NCI-H1417 (cell line): ENCODE measurements around the gene ZGRF1.
"Not testable (repeated sequence)": the region's sequence is repeated elsewhere in the genome, so short reads cannot be mapped to it uniquely, and the experiment has no call there.

Source experiments
- DNase-seq, 3 experiments: peaks; one replicate each; lab custom pipeline; 2025; lab: John Stamatoyannopoulos, UW

The ZGRF1 gene

GRCh38 chr4:112516471-112517066, 120.1 kb downstream of the ZGRF1 start:
- DNase-seq = peak; percentile 36 to 91 (median 86)

DNA sequence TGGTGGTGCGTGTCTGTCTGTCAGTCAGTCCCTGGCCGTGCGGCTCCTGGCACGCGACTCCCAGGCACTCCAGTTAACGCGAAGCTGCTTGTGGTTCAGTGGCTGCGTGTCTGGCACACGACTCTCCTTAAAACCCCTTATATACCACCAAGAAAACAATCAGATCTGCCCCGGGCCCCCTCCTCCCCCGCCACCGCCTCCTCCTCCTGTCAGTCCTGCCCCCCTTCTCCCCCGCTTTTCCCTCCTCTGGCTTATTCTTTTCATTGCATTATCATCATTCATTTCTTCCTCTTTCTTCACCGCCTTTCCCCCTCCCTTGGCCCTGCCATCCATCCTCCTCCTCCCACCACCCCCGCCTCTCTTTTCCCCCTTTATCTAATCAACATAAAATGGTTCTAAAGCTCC, 120.6 kb downstream of the ZGRF1 start, which contains the start of gene NEUROG2:
TSS of gene NEUROG2 (minus strand) at position 115 of the 405 bp plus-strand sequence. CDS start 705 bp downstream, outside the sequence.
- DNase-seq = no peak

- peak; percentile 38 to 82 (median 70) for DNase-seq
Observed at GRCh38 chr4:112515198-112516065, 121.3 kb downstream of the ZGRF1 start.

GRCh38 chr4:112514647-112515197, 122.0 kb downstream of the ZGRF1 start:
- DNase-seq = peak; percentile 59 to 65 (median 59)

DNA sequence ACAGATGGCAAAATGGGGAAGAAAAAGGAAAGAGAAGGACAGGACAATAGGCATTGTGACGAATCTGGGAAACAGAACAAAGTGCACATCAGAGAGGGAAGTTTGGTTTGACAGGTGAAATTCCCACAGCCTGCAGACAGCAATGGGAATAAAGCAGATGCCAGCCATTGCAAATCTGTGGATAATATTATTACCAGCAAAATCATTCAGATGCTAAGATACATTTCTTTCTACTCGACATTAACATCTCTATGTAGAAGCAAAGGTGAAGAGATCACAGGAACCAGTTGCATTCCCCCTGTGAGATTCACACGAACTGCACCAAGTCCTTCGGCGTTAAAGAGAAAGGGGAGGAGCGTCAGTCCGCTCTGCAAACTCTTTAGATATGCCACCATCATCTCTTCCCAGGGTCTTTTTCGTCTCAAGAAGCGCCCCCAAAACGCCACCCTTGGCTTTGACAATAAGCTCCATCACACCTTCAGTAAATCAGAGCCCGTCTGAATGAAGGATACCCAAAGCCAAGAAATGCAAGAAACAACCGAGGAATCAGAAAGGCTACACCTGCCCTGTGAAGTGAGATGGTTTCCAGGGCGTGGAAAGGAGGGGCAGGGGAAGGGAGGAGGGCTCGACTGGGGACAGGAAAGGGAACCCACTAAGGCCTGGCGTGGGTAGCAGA, 122.6 kb downstream of the ZGRF1 start:
- peak; percentile 4 to 67 (median 49) for DNase-seq

DNA sequence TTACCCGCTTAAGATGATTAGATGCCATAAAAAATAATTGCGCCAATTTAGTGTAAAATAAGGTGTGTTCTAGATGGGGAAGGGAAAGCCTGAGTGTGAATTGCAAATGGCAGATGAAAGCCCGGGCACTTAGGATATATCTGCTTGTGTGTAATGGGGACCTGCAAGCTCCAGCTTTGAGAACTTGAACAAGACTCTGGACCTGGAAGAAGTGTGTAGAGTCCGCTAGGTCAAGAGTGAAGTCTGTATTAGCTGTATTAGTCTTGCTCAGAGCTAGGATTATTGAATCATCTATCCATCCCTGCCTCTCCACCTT, 124.9 kb downstream of the ZGRF1 start:
- peak in 1 of 3 experiments; percentile 23 for DNase-seq

DNA sequence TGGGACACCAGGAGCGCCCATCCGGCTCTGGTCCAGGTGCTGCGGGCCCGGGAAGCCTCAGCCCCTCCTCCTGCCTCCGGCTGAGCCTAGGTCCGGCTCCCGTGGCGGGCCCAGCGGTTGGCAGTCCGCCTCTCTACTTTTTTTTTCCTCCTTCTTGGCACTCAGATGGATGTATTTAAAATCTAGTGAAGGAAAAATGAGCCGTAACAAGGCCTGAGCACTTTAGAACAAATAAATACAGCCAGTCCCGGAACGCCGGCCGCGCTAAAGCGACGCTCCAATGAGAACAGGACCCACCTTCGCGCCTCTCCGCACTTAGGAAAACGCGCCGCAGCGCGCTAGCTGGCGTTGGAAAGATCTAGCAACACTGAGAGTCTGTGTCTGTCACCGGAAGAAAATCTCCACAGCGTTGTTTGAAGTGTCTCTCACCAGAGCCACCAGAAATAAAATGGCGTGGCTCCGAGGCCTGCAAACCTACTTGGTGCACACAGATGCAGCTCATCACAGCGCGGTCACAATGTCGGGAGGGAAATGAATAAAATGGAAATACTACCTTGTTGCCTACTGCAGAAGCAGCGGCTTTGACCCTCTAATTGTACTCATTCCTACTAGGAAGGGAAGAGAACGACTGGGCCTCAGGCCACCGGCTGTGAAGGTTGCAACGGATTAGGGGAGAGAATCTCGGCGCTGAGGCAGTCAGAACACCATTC, 125.5 kb downstream of the ZGRF1 start:
- no peak for DNase-seq

DNA sequence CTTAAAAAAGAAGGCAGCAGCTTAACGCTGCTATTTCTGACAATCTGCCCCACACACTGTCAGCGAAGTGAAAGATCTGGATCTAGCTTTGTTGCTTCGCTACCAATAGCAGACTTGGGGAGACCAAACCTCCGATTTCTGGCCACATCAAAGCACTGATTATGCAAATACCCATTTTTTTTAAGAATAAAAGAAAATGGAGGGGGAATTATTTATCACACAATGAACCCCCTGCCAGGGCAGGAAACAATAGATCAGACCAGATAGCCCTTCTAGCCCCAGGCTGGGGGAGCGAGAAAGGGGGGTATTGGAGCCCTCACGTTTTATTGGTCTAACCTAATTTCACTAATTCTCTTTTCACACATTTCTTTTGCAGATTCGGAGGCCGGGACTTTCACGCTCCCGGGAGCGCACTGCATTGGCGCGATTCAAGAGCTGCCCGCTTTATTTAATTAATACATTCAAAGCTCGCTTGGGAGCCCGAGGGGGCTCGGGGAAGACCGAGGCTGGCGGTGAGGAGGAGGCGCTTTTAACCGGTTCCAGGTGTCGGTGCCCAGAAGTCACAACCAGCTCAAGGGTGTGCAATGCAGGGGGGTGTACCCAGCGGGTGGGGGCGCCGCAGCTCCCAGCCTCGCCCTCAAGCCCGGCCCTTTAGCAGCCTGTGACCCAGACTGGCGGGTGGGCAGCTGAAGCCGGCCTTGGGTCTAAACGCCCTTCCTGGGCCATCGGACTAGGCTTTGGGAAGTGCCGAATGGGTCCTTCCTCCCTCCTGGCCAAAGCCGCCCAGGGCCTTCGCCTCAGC, 126.2 kb downstream of the ZGRF1 start:
- DNase-seq = peak in 1 of 3 experiments; percentile 38

GRCh38 chr4:112509243-112510141, 127.2 kb downstream of the ZGRF1 start:
- DNase-seq = peak in 2 of 3 experiments; percentile 76 to 79

DNA sequence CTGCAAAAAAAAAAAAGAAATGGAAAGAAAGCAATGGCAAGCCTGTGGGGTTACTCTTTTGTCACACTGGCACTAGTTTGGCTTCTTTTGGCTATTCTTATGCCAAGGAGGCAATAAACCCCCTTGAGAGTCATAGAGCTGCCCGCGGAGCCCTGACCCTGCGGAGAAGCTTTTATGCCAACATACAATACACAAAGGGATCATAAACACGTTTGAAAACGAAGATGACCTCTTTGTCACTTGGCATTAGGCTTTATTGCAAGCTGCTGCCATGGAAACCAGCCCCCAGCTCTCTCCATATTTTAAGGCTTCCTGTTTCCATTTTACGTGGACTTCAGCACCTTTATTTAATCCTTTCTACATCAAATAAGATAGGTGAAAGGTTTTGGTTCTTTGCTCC, 128.4 kb downstream of the ZGRF1 start:
- peak; percentile 31 to 71 (median 38) for DNase-seq

DNA sequence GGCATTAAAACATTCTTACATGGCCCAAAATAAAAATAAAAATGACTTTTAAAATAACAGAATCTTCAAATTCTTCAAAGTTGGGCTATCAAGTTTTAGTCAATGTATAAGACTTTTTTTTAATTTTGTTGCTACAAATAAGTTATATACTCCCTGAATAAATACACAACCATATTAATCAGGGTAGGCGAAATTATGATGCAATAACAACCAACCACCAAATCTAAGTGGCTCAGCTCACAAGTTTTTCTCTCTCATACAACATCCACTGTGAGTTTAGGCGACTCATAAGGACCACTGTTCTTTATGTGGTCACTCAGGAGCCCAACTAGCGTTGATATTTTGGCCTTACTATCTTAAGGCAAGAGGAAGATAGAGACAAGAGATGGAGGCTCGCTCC, 131.9 kb downstream of the ZGRF1 start:
- no peak for DNase-seq

DNA sequence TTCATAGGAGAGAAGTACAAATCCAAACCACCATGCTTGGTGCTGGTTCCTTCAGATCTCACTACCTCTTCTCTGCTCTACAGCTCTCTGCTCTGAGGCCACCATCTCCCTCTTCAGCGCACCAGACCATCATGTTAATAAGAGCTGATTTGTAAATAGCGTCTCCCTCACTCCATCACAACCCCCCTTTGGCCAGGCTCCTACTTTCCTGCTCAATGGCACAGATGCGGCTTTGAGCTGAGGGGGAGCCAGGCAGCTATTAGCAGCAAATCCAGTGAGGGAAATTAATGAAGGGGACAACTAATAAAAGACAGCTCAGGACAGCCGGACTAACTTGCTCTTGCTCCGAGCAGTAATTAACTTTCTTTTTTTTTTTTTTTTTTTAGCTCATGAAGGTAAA, 133.8 kb downstream of the ZGRF1 start:
- no peak for DNase-seq

DNA sequence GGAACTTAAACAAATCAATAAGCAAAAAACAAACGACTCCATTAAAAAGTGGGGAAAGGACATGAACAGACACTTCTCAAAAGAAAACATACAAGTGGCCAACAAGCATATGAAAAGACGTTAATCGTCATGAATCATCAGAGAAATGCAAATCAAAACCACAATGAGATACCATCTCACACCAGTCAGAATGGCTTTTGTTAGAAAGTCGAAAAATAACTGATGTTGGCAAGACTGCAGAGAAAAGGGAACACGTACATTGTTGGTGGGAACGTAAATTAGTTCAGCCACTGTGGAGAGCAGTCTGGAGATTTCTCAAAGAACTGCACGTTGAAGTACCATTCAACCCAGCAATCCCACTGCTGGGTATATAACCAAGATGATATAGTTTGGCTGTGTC, 144.4 kb downstream of the ZGRF1 start:
- no peak for DNase-seq

- DNase-seq = not testable (repeated sequence)
Observed at GRCh38 chr4:112490808-112491207, 145.9 kb downstream of the ZGRF1 start.
